ENCODE data around the gene TAS2R3.
"Not testable (repeated sequence)": the region's sequence is repeated elsewhere in the genome, so short reads cannot be mapped to it uniquely, and the experiment has no call there.

The TAS2R3 gene, protein sequence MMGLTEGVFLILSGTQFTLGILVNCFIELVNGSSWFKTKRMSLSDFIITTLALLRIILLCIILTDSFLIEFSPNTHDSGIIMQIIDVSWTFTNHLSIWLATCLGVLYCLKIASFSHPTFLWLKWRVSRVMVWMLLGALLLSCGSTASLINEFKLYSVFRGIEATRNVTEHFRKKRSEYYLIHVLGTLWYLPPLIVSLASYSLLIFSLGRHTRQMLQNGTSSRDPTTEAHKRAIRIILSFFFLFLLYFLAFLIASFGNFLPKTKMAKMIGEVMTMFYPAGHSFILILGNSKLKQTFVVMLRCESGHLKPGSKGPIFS

DNA sequence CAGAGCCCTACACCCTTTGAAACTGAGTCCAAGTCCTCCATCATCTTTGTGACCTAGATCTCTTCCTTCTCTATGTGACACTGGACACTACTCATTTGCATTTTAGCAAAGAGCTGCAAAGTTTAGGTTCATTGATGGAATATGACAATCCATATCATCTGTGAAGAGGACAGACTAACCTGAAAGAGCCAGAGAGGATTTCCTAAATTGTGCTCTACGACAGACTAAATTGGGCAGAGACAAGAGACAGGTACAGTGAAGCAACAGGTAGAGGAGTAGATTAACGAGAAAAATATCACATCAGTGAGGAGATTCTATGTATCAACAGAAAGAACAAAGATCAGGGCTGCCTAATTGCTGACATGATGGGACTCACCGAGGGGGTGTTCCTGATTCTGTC, at the start of gene TAS2R3:
Gene TAS2R3 (plus strand): TSS at position 301 of the 400 bp plus-strand sequence. CDS start 62 bp downstream, at position 363.
- no peak for DNase-seq

DNA sequence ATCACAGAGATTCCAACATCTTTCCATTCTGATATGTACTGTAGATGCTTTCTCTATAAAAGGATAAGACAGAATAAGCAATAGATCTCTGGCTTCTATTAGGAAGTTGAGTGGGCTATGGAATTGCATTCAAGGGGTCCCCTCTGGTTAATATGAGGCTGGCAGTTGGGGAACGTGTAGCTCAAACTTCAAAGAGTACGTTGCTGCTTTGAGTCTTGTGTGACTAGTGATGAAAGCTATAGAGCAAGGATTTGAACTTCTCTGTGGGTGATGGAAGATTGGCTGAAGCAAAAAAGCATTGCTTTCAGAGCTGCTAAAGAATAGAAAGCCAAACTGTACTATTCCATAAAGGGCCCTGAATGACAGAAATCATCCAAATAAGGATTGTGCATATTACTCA, 49.3 kb upstream of the TAS2R3 start:
- DNase-seq: no peak

DNA sequence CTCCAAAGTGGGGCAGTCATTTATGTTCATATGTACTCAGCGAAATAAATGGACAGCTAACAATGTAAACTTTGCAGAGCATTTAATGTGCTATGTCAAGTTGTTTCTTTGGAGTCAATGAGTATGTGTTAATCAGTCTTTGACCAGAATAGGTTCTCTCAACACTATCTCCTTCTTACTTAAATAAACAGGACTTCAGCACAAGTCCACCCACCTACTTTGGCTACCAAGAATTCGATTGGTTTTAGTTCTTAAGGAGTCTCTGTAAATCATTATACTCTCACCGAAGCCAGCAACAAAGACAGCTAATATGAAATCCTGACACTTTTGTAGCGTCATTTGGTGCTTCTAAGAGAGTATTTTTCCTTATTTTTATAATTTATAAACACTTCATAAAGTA, 48.9 kb upstream of the TAS2R3 start:
- DNase-seq: no peak

DNA sequence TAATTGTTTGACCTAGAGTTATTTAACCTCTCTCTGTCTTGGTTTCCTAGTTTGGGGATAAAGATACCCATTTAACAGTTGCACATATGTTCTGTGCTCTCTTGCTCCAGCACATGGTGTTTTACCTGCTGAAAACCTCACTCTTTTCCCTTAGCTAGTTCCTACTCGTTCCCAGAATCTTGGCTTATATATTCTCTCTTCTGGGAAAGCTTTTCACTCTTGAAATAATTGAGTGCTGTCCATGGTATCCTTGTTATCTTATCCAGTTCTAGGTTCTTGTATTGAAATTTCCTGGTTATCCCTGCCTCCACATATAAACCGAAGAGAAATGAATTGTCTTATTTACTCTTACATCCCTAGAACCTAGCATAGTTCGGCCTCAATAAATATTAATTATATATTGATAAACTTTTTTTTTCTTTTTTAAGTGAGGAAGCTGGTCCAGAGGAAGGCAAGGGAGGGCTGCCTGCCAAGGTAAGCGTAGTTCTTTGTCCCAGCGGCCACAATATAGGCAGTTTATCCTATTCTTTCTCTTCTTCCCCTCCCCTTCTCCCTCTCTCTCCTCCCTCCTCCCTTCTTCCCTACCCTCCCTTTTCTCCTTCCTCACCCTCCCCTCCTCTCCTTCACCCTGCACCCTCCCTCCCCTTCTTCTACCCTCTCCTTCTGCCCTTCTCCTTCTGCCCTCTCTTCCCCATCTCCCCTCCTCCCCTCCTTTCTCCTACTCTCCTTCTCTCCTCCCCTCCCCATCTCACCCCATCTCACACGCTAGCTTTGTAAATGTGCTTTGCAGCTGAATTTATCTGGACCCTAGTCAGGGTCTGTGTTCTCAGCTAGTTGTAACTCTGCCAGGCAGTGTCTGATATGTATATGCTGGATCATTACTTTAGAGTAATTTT, 47.9 kb upstream of the TAS2R3 start:
- DNase-seq: no peak

DNA sequence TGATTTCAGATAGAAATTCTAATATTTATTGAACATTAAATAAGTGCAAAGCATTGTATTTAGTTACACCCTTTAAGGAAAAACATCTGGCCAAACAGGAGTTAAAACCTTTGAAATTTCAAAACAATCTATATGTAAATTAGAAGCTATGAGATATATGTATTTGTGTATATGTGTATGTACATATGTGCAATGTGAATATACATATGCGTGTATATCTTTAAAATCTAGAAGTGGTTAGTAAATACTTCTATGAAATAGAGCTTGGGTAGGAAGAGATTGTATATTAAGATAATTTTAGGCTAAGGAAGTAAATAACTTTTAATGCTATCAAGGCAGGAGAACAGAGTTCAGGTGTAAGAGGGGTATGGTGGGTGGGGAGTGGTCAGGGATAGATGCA, 46.4 kb upstream of the TAS2R3 start:
- DNase-seq: no peak

DNA sequence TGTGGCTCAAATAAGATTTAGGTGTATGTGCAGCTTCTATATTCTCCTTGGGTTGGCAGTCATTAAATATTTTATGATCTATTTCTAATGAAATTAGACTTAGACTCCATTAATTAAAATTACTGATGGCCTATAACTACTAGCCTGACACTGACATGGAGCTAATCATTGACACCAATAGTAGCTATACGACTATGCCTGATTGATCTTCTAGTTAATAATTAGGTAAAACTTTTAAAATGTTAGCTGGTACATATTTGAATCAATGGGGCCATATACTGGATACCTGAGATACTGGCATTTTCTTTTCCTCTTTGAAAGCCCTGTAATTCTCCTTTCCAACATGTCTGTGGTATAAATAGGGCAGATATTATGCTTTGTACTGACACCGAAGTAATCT, 41.4 kb upstream of the TAS2R3 start:
- no peak for DNase-seq

DNA sequence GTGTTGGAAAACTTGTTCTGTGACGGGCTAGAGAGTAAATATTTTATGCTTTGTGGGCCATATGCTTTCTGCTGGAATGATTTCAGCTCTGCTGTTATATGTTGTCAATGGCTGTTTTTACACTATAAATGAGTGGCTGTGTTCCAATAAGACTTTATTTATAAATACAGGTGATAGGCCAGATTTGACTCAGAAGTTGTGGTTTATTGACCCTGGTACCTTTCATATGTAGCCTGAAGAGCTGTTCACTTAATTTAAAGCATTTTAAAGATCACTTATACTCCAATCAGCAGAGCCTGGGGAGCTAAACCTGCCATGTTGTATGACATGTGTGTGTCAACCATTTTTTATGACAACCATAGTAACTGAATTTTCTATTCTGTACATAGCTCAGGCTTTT, 34.9 kb upstream of the TAS2R3 start:
- no peak for DNase-seq

DNA sequence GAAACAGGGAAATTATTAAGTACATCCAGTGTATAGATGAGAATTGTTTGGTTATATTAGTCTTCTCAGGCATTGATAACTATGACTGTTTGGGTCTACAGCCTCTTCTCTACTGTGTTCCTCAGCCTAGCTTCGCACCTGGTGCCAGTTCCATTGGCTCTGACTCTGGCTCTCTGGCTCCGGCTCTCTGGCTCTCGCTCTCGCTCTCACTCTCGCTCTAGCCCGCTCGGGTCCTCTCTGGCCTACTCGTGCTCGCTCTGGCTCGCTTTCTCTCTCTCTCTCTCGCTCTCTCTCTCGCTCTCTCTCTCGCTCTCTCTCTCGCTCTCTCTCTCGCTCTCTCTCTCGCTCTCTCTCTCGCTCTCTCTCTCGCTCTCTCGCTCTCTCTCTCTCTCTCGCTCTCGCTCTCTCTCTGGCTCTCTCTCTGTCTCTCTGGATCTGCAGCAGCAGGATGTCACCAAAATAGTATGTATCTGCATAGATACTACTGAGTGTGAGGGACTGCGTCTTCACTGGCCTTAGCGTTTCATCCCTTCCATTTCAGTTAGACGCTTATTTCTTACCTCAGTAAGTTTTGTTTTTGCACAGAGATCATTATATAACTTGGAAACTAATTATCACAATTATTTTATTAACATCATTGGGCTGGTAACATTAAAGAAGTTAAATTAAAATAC, 32.3 kb upstream of the TAS2R3 start:
- DNase-seq: no peak

DNA sequence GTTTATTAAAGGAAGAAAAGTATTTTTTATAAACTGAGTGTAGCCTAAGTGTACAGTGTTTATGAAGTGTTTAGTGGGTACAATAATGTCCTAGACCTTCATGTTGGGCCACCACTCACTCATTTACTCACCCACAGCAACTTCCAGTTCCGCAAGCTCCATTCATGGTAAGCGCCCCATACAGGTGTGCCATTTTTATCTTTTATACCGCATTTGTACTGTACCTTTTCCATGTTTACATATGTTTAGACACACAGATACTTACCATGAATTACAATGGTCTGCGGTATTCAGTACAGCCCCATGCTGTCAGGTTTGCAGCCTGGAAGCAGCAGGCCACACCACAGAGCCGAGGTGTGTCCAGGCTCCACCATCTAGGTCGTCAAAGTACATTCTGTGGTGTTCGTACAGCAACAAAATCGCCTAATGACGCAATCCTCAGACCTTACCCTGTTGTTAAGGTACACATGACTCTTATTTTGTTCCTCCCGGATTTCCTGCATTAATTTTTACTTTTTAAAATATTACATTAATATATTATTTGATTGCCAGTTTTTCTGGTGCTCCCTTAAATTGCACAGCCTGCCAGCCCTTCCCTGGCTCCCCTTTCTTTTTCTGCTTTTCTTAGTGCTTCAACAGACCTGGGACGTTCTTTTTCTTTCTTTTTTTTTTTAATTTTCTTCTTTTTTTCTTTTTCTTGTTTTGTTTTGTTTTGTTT, 26.6 kb upstream of the TAS2R3 start:
- DNase-seq: peak; percentile 37

DNA sequence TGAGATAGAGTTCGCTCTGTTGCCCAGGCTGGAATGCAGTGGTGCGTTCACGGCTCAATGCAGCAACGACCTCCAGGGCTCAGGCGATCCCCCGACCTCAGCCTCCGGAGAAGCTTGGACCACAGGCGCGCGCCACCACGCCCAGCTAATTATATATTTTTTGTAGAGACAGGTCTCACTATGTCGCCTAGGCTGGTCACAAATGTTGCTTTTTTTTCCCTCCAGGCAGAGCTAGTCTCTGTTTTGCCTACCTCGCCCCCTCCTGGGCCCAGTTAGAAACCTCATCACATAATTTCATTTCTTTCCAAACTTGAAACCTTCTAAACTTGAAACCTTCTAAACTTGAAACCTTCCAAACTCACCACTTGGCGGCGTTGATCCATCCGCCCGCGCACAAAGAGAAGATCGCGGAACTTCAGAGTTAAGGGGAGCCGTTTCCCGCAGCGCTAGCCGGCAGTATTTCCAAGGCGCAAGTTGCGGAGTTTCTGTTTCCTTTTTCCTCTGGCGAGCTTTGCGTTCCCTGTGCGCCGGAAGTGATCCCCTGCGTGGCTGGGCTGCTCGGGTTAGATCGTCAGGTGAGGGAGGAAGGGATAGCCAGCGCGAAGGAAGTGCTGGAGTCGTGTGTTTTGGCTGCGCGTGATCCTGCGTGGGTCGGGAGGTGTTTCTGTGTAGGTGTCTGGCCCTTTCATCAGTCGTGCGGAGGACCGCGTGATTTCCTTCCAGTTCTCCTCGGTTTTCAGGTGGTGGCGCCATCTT, 25.9 kb upstream of the TAS2R3 start, which contains the start of gene SSBP1:
Gene SSBP1 (plus strand): TSS at position 523 of the 756 bp plus-strand sequence. CDS start 809 bp downstream, outside the sequence.
- peak; percentile 89 for DNase-seq

DNA sequence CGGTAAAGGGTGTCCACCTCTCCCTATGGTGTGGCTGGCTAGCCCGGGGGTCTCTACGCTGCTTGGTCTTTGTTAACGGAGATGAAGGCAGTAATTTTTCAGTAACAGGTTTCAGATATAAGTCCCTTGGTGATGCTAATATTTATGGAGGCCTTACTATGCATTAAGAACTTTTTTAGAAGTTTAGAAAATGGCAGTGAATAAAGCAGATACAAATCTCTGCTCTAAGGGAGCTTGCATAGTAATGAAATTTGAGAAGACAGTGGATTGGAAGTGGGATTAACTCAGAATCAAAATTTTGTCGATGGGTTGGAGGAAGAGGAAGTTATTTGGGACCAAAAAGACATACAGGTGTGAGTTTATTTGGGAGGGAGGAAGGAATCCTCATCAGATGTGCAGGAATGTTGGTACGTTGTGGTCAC, 25.3 kb upstream of the TAS2R3 start:
- DNase-seq: no peak

DNA sequence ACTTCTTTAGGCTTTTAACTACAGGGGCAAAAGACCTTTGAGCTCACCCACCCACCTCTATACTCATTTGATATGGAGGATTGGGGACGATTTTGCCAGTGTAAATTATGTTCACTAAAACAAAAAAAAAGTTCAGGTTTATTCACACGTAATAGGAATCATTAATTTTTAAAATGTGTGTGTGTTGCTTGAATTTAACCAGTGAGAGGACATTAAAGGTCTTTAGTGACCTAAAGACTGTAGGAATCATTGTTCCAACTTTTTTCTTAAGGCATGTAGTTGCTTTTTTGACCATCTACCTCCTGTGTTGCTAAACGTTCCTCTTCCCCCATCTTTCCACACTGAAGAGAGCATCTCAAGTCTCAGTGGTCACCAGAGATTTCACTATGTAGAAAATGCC, 24.6 kb upstream of the TAS2R3 start:
- DNase-seq: no peak

DNA sequence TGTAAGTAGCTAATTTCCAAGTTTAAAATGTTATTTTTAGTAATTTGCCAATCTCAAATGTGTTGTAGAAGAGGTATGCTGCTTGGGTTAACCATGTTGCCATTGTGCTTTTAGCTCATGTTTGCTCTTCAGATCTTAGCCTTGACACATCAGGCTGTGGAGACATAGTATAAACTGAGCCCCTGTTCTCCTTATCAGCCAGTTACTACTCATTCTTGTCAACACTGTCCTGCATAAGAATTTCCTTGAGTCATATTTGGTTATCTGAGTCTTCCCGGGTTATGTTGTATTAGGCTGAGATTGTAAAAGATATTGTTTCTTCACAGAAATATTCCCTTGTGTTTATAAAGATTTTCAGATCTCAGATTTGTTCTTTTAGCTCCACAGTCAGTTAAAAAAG, 21.7 kb upstream of the TAS2R3 start:
- no peak for DNase-seq

DNA sequence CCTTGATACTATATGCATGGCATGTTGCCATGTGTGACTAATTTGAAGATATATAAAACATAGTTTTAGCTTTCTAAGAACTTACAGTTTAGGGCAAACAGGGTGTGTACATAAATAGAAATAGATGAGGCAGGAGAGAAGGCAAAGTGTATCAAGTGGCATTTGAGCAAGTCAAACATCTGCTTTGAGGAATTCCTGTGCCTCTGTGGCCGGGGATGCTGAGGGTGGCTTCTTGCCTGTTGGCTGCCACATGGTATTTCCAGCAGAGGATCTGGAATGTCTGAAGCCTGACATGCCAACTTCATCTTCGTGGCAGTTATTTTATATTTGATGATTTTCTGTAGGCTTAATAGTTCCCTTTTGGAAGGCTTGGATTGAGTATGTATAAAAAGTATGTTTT, 19.8 kb upstream of the TAS2R3 start:
- no peak for DNase-seq

DNA sequence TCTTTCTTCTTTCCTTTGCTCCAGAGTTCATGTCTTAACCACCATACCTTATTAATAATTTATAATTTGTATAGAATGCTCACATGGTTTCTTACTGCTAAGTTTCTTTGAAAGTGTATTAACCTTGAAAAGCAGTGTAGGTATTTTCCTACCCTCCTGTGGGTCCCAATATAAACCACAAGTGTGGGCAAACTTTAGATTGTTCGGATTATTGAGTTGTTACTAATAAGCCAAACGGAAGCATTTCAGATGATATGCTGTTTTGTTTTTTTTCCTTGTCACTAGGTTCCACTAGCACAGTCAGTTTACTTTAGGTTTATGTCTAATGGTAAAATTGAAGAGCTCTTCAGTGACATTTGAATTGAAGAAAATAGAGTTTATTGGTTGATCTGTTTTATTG, 15.5 kb upstream of the TAS2R3 start:
- DNase-seq: no peak

DNA sequence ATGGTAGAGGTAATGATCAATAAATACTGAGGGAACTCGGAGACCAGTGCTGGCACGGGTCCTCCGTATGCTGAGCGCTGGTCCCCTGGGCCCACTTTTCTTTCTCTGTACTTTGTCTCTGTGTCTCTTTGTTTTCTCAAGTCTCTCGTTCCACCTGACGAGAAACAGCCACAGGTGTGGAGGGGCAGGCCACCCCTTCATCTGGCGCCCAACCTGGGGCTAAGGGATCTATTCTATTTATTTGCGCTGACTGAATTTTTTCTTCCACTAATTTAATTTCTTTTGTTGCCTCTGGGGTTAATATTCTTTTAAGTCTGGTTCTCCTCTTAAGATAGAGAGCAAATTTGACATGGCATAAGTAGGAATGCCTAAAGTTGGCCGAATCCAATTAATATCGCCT, 12.0 kb upstream of the TAS2R3 start:
- not testable (repeated sequence) for DNase-seq

DNA sequence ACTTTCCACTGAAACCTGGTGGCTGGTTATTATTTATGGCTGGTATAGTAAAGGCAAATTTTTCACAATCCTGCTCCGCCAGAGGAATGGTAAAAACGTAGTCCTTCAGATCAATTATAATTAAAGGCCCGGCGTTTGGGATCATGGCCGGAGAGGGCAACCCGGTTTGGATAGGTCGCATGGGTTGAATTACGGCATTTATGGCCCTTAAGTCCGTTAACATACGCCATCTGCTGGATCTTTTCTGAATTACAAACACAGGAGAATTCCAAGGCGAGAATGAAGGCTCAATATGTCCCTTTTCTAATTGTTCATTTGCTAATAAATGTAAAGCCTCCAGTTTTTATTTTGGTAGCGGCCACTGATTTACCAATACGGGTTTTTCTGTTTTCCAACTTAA, 11.3 kb upstream of the TAS2R3 start:
- DNase-seq: no peak

DNA sequence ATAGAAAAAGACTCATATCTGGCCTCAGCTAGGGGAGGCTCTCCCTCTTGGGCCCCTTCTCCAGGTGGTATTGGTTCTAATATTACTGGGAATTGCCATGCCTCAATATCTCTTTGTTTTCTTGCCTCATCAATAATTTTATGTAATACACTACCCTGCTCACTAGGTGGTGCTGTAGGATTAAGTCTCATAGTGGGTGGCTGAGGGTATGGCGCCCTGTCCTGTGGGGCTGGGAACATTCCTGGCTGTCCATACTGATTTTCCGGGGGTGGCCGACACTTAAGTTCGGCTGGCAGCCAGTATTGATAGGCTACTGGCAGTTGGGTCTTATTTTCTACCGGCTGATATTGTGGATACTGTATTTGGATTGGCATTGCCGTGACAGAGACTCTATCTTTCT, 9.0 kb upstream of the TAS2R3 start:
- DNase-seq: no peak

DNA sequence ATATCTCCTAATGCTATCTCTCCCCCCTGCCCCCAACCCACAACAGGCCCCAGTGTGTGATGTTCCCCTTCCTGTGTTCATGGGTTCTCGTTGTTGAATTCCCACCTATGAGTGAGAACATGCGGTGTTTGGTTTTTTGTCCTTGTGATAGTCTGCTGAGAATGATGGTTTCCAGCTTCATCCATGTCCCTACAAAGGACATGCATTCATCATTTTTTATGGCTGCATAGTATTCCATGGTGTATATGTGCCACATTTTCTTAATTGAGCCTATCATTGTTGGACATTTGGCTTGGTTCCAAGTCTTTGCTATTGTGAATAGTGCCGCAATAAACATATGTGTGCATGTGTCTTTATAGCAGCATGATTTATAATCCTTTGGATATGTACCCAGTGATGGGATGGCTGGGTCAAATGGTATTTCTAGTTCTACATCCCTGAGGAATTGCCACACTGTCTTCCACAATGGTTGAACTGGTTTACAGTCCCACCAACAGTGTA, 6.2 kb downstream of the TAS2R3 start:
- not testable (repeated sequence) for DNase-seq

DNA sequence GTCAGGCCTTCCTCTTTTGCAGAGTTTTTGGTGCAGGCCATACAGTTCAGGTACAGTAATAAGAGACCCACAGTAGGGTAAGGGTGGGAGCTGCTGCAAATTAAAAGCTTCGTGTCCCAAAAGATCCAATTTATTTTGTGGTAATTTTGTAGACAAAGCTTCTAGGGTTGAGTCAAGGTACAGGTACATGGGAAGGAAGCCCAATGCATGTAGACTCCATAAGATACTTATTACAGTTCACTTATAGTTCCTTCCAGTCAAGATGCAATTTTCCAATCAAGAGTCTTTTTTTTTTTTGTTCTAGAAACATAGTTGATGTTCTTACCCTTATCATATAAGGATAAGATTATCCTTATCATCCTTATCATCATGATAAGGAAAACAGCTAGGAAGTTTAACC, 12.5 kb downstream of the TAS2R3 start, which contains the start of gene TAS2R4:
Gene TAS2R4 (plus strand): TSS at position 301 of the 400 bp plus-strand sequence. CDS start 1,815 bp downstream, outside the sequence.
- DNase-seq: no peak

DNA sequence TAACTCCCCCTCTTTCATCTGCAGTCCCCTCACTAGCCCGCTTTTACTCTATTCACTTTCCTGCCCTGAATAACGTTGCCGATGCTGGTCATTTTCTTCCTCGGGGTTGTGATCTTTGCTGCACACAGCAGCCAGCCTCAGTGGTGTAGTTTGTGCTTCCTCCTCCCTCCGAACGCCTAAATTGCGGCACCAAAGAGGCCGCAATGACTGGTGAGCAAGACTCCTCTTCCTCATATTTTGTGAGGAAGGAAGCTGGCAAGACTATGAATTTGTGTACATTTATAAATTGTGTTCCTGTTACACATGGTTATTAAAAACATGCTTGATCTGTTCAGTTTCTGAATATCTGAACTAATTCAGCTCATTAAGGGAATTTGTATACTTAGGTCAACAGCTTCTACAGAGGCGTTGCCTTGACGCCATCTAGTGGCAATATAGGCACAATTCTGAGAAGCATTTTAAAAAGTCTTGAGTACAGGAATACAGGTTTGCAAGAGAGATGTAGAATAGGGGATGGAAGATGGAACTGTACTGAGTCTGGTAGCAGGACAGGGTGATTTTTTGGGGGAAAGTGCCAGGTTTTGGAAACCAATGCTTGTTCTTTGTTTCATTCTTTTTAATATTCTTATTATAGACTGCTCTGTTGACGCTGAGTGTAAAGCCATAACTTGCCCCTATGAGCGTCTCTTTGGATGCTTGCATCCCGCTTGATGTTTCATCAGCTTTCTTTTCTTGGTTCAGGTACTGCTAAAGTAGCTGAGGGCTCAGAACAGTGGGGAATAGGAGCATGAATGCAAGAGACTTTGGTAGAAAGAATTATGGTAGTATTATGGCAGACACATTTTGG, 22.0 kb downstream of the TAS2R3 start:
- no peak for DNase-seq

Measured in activated T-cell treated with anti-CD3 and anti-CD28 coated beads, Interleukin-2, amount 50 U/mL, for 1 hour (primary cell).